ENCODE measurements around the gene RGS7.

GRCh38 chr1:240956424-240956823 lies 400.6 kb downstream of the RGS7 start:
- TF ChIP-seq CTCF (conservative IDR thresholded peaks at IDR 0.05 in 1 of 2, IDR thresholded peaks at IDR 0.05 in 1 of 2; ENCODE audit: extremely low read depth in 1 of 2, insufficient read depth in 1 of 2, low read depth in 1 of 2, low read length in 2 of 2) (no peak), EZH2 (IDR thresholded peaks at IDR 0.05; ENCODE audit: borderline replicate concordance, low read length) (no peak)

All from mammary epithelial cell (primary cell).